ENCODE results near the gene ALPK1. TPM values are rescaled to one million over a fixed set of nuclear protein-coding genes. Genes with fewer than 3 reads are reported as not detected.
A peak's percentile ranks its signal among the peaks of the same experiment; 100 is the strongest.

Gene ALPK1
- 5.5 TPM for total RNA-seq
- long read RNA-seq, partial matches to known transcripts: 1 of 1 reads
- long read RNA-seq, other reads (novel, unspliced or antisense): 0 of 1 reads

GRCh38 chr4:112296949-112297880, at the start of gene ALPK1:
Gene ALPK1 (plus strand): TSS chr4:112297369.
- ATAC-seq (peak; percentile 97), DNase-seq (ENCODE audit: missing footprints) (no peak)
- intact Hi-C loops (cut with DNase I): no loop called here

- DNase-seq (ENCODE audit: missing footprints) (no peak), ATAC-seq (peak; percentile 54)
These were observed 46.0 kb upstream of the ALPK1 start for GRCh38 chr4:112251019-112251643.

GRCh38 chr4:112252234-112252633, 44.9 kb upstream of the ALPK1 start:
- intact Hi-C loops (cut with DNase I): no loop called here
- DNase-seq (ENCODE audit: missing footprints) (no peak), ATAC-seq (no peak)

More at GRCh38 chr4:112251019-112251643, 46.0 kb upstream of the ALPK1 start:
- intact Hi-C loops (cut with DNase I): no loop called here

GRCh38 chr4:112253382-112254000, 43.7 kb upstream of the ALPK1 start:
- intact Hi-C loops (cut with DNase I): no loop called here

GRCh38 chr4:112257098-112257497, 40.1 kb upstream of the ALPK1 start:
- intact Hi-C loops (cut with DNase I): no loop called here
- ATAC-seq: no peak
- DNase-seq (ENCODE audit: missing footprints): no peak

More at GRCh38 chr4:112253382-112254000, 43.7 kb upstream of the ALPK1 start:
- DNase-seq (ENCODE audit: missing footprints) (no peak), ATAC-seq (no peak)

- DNase-seq (ENCODE audit: missing footprints) (no peak), ATAC-seq (no peak)
- intact Hi-C loops (cut with DNase I): no loop called here
These were observed 30.3 kb upstream of the ALPK1 start for GRCh38 chr4:112266823-112267222.

- no peak for ATAC-seq
- no peak for DNase-seq (ENCODE audit: missing footprints)
- intact Hi-C loops (cut with DNase I): no loop called here
These were observed 27.1 kb upstream of the ALPK1 start for GRCh38 chr4:112270051-112270450.

- ATAC-seq (no peak), DNase-seq (ENCODE audit: missing footprints) (no peak)
- intact Hi-C loops (cut with DNase I): no loop called here
These were observed 26.3 kb upstream of the ALPK1 start for GRCh38 chr4:112270640-112271421.

GRCh38 chr4:112272292-112272691, 24.9 kb upstream of the ALPK1 start:
- no peak for DNase-seq (ENCODE audit: missing footprints)
- intact Hi-C loops (cut with DNase I): no loop called here
- ATAC-seq: no peak

- intact Hi-C loops (cut with DNase I): no loop called here
- ATAC-seq: no peak
- DNase-seq (ENCODE audit: missing footprints): no peak
These were observed 22.2 kb upstream of the ALPK1 start for GRCh38 chr4:112274959-112275358.

- intact Hi-C loops (cut with DNase I): no loop called here
- no peak for ATAC-seq
- DNase-seq (ENCODE audit: missing footprints): no peak
These were observed 21.1 kb upstream of the ALPK1 start for GRCh38 chr4:112276113-112276512.

- DNase-seq (ENCODE audit: missing footprints): no peak
- intact Hi-C loops (cut with DNase I): no loop called here
- ATAC-seq: no peak
These were observed 19.9 kb upstream of the ALPK1 start for GRCh38 chr4:112277220-112277619.

- ATAC-seq: no peak
- DNase-seq (ENCODE audit: missing footprints): no peak
- intact Hi-C loops (cut with DNase I): no loop called here
These were observed 19.3 kb upstream of the ALPK1 start for GRCh38 chr4:112277705-112278448.

GRCh38 chr4:112279025-112279881, 17.9 kb upstream of the ALPK1 start:
- intact Hi-C loops (cut with DNase I): no loop called here
- DNase-seq (ENCODE audit: missing footprints): no peak
- ATAC-seq: peak; percentile 73

GRCh38 chr4:112279882-112280315, 17.3 kb upstream of the ALPK1 start:
- ATAC-seq (peak; percentile 63), DNase-seq (ENCODE audit: missing footprints) (no peak)
- intact Hi-C loops (cut with DNase I): no loop called here

GRCh38 chr4:112280386-112281056, 16.6 kb upstream of the ALPK1 start:
- no peak for ATAC-seq
- no peak for DNase-seq (ENCODE audit: missing footprints)
- intact Hi-C loops (cut with DNase I): no loop called here
